ENCODE measurements around the gene VRK2. TPM values are rescaled to one million over a fixed set of nuclear protein-coding genes. Genes with fewer than 3 reads are reported as not detected.

Gene VRK2
- total RNA-seq, 2 donors from 2014 or later = 20.5 to 27.2 TPM

- intact Hi-C loops (cut with DNase I) = no loop called here
- TF ChIP-seq CTCF (IDR thresholded peaks at IDR 0.05) = no peak
These were observed 21.3 kb upstream of the VRK2 start for GRCh38 chr2:58025150-58025933.

GRCh38 chr2:58027029-58027428 lies 19.6 kb upstream of the VRK2 start:
- intact Hi-C loops (cut with DNase I) = no loop called here
- Histone ChIP-seq H3K9me3 (peaks cover 3% of the 10 kb centered on the region), H3K9ac (ENCODE audit: low read depth in 2 of 2, low read length in 2 of 2) (no peak overlapping the region), H3K4me3 (no peak overlapping the region), H3K36me3 (no peaks in the 10 kb centered on the region), H3K4me1 (no peaks in the 10 kb centered on the region), H3K27ac (no peak overlapping the region), H3K27me3 (no peaks in the 10 kb centered on the region)
- TF ChIP-seq CTCF (IDR thresholded peaks at IDR 0.05) = no peak
- DNase-seq = no peak

More at GRCh38 chr2:58025150-58025933, 21.3 kb upstream of the VRK2 start:
- Histone ChIP-seq H3K4me3 (no peak overlapping the region), H3K9ac (ENCODE audit: low read depth in 2 of 2, low read length in 2 of 2) (no peak overlapping the region), H3K4me1 (no peaks in the 10 kb centered on the region), H3K27me3 (no peaks in the 10 kb centered on the region), H3K36me3 (no peaks in the 10 kb centered on the region), H3K9me3 (peaks cover 3% of the 10 kb centered on the region), H3K27ac (no peak overlapping the region)
- no peak for DNase-seq

DNA sequence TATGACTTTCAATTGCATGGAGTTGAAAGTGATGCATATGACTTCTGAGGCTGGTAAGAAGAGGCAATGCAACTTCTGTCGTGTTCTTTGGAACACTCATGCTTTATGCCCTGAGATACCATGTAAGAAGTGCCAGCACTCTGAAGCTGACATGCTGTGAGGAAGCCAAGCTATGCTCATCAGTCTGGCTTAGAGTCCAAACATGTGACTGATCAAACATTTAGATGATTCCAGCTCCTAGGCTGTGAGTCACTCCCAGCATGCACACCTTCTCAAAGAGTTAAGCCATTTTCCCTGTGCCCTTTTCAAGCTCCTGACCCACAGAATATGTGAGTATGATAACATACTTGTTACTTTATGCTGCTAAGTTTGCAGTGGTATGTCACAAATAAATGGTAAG lies 15.8 kb upstream of the VRK2 start:
- Histone ChIP-seq H3K27ac (no peak overlapping the region), H3K9me3 (peaks cover under 1% of the 10 kb centered on the region), H3K4me1 (no peaks in the 10 kb centered on the region), H3K4me3 (no peak overlapping the region), H3K9ac (ENCODE audit: low read depth in 2 of 2, low read length in 2 of 2) (no peak overlapping the region), H3K27me3 (no peaks in the 10 kb centered on the region), H3K36me3 (no peaks in the 10 kb centered on the region)
- DNase-seq = no peak
- intact Hi-C loops (cut with DNase I) = no loop called here
- no peak for TF ChIP-seq CTCF (IDR thresholded peaks at IDR 0.05)

DNA sequence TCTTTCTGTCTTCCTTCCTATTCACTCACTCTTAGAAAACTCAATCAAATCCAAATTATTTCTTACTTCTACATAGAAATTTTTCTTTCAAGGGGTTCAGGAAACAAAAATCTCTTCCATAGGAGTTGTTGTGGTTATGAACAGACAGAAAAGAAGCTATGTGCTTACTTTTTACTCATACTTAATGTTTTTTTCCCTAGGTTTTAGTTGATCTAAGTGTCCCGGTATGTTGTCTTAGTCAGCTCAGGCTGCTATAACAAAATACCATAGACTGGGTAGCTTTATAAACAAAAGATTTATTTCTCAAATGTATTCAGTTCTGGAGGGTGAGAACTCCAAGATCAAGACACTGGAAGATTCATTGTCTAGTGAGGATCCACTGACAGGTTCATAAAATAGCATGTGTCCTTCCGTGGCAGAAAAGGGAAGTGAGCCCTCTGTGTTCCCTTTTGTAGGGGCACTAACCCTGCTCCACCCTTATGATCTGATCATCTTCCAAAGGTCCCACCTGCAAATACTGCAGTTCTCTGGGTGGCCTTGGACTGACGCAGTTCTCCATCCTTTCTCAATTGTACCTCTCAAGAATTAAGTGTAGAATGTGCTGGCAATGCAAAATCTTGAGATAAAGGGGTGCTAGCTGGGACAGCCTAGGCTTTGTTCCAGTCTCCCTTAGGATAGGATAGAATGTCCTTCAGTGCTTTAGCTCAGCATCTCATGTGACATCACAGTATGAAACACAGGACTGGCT lies 14.4 kb upstream of the VRK2 start:
- intact Hi-C loops (cut with DNase I) = no loop called here
- Histone ChIP-seq H3K4me3 (no peak overlapping the region), H3K27me3 (no peaks in the 10 kb centered on the region), H3K9ac (ENCODE audit: low read depth in 2 of 2, low read length in 2 of 2) (no peak overlapping the region), H3K27ac (no peak overlapping the region), H3K4me1 (no peaks in the 10 kb centered on the region), H3K36me3 (no peaks in the 10 kb centered on the region), H3K9me3 (no peaks in the 10 kb centered on the region)
- TF ChIP-seq CTCF (IDR thresholded peaks at IDR 0.05) = no peak
- DNase-seq = no peak

- H3K9ac ChIP-seq (ENCODE audit: low read depth in 2 of 2, low read length in 2 of 2) = no peak overlapping the region
- H3K36me3 ChIP-seq = no peaks in the 10 kb centered on the region
- H3K4me1 ChIP-seq = no peaks in the 10 kb centered on the region
- no peaks in the 10 kb centered on the region for H3K9me3 ChIP-seq
- H3K27ac ChIP-seq = no peak overlapping the region
- H3K27me3 ChIP-seq = no peaks in the 10 kb centered on the region
- no peak for TF ChIP-seq CTCF (IDR thresholded peaks at IDR 0.05)
- no peak for DNase-seq
- intact Hi-C loops (cut with DNase I) = no loop called here
- no peak overlapping the region for H3K4me3 ChIP-seq
These were observed 13.9 kb upstream of the VRK2 start for GRCh38 chr2:58032764-58033080.

Measured in colonic mucosa (tissue), 4 donors.